Thyroid gland (tissue), 4 donors: ENCODE measurements around the gene JAG1. TPM values are rescaled to one million over a fixed set of nuclear protein-coding genes. Genes with fewer than 3 reads are reported as not detected.

Experiments
- DNase-seq, 2 donors: peaks; one replicate each; pipeline ENCODE4 v3.0.0-alpha.2; 2019
- H3K27ac ChIP-seq, 3 donors: fragments of 200-600 bp; sonication (generic); 1 replicate in 2 of 3; 2 replicates in 1 of 3; pipeline ENCODE4 v1.5.1; 2016 to 2019; ENCODE audit warnings: mild to moderate bottlenecking in 1 of 3, moderate library complexity in 1 of 3
- H3K27me3 ChIP-seq: fragments of 200-600 bp; sonication (generic); one replicate; pipeline ENCODE4 v1.5.1; 2019
- H3K36me3 ChIP-seq, 2 donors: fragments of 200-600 bp; sonication (generic); one replicate each; pipeline ENCODE4 v1.5.1; 2016 to 2019
- H3K4me1 ChIP-seq, 2 donors: fragments of 200-600 bp; sonication (generic); one replicate each; pipeline ENCODE4 v1.5.1; 2017 to 2019
- H3K4me3 ChIP-seq, 3 donors: fragments of 200-600 bp; sonication (generic); replicated peaks in 1 of 3; 1 replicate in 2 of 3; 2 replicates in 1 of 3; pipeline ENCODE4 v1.5.1; 2016; ENCODE audit warnings: mild to moderate bottlenecking in 1 of 3
- H3K9me3 ChIP-seq: fragments of 200-600 bp; sonication (generic); one replicate; pipeline ENCODE4 v1.5.1; 2017
- POLR2A ChIP-seq, 2 donors: fragments of 450-650 bp; IDR thresholded peaks; one replicate each; pipeline ENCODE4 v1.6.1; 2017; ENCODE audit warnings: antibody characterized with exemption in 2 of 2, mild to moderate bottlenecking in 2 of 2, moderate library complexity in 1 of 2
- WGBS, 2 donors: methylation state at CpG; one replicate each; pipeline ENCODE4 v1.1.5; 2017; 5-methylcytosine and 5-hydroxymethylcytosine counted together
- intact Hi-C: fragments of 100-400 bp; cut with DNase I; formaldehyde crosslinking; loops from one replicate; pipeline ENCODE4 v1.15.1; 2023
- total RNA-seq, 4 donors: library from RNA; depleted of rRNA; stranded (reverse); fragments of >200 nt; gene quantifications; one replicate each; pipeline ENCODE4 v1.2.3, GENCODE V29; 2016
- TF ChIP-seq, protein P1 (sequence below), 6 experiments: fragments of 200-600 bp in 3 of 6; fragments of 450-650 bp in 3 of 6; sonication (generic) in 3 of 6; IDR thresholded peaks; one replicate each; pipeline ENCODE4 v1.5.1; 2016 to 2019; ENCODE audit warnings: antibody characterized with exemption in 6 of 6, mild to moderate bottlenecking in 2 of 6, inconsistent platforms in 1 of 6, moderate library complexity in 1 of 6

The JAG1 gene
- total RNA-seq, 4 donors from 2014 or later = 41.2 to 67.9 (median 46.2) TPM

DNA sequence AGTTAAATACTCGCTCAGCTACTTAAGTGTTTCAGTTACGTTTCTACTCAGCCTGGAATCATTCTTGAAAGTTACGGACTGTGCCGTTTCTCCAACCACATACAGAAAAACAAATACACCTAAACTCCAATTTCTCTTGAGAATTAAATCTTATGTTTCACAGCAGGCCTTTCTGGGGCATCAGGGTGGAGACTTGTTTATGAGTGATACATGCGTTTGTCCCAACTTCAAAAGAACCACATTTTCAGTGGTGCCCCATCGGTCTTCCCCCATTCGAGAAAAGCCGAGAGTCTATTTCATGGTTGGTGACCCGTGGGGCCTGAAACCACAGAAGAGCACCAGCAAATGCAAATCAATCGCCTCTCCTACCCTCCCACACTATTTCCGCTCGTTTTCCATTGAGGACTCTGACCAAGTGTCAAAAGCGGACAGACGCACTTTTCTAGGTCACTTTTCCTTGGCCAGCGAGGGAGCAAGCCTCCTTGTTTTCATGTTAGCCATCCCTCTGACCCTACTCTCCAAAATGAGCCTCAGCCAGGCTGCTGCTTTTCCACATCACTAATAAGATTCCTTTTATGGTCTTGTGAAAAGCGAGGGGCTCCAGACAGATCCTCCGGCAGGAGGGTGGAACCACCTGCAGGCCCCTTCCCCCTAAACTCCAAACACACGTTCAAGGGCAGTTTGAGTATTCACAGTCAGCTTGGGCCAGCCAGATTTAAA lies 3.1 kb downstream of the JAG1 start:
- H3K4me3 ChIP-seq = peak overlapping the region in 1 of 3 donors; percentile 58
- intact Hi-C loops = loop anchor here (5.0 to 10.0 kb wide), 3 partner anchors 113 to 604 kb away; partner anchors contain the start of genes MKKS and SLX4IP
- WGBS, 2 donors = 37 to 65% methylated on average over 18 of the region's 18 CpGs
- TF ChIP-seq, protein P1, sequence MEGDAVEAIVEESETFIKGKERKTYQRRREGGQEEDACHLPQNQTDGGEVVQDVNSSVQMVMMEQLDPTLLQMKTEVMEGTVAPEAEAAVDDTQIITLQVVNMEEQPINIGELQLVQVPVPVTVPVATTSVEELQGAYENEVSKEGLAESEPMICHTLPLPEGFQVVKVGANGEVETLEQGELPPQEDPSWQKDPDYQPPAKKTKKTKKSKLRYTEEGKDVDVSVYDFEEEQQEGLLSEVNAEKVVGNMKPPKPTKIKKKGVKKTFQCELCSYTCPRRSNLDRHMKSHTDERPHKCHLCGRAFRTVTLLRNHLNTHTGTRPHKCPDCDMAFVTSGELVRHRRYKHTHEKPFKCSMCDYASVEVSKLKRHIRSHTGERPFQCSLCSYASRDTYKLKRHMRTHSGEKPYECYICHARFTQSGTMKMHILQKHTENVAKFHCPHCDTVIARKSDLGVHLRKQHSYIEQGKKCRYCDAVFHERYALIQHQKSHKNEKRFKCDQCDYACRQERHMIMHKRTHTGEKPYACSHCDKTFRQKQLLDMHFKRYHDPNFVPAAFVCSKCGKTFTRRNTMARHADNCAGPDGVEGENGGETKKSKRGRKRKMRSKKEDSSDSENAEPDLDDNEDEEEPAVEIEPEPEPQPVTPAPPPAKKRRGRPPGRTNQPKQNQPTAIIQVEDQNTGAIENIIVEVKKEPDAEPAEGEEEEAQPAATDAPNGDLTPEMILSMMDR (IDR thresholded peaks at IDR 0.05) = no peak
- no peak for TF ChIP-seq POLR2A (IDR thresholded peaks at IDR 0.05)
- peaks cover 56 to 63% of the 10 kb centered on the region in 2 donors for H3K4me1 ChIP-seq
- peak overlapping the region; percentile 95 to 99 (median 98) for H3K27ac ChIP-seq
- no peaks in the 10 kb centered on the region for H3K9me3 ChIP-seq
- no peaks in the 10 kb centered on the region for H3K27me3 ChIP-seq
- DNase-seq = peak in 1 of 2 donors; percentile 23
- no peaks in the 10 kb centered on the region for H3K36me3 ChIP-seq

DNA sequence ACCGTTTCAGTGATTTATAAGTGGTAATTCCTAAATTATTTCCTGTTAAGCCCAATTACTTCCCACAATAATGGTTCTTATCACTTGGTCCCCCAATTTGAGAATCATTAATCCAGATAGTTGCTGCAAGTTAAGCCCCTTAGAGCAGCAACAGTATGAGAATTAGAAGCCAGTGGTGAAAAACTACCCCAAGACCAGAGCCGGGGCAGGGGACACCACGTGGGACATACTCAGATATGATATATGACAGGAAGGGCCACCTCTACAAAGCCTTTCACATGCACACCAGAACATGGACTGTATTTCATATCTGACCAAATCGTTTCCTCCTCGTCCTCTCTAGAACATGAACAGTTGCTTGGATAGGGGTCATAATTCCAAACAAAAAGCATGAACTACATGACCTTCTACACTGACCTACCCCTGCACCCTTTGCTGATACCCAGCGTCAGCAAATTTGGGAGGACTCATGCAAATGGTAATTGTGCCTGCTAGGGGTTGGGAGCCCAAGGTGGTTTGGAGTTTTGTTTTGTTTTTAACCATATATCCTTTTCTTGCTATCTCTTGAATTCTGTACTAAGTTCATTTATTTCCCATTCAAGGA lies 3.9 kb downstream of the JAG1 start:
- 65 to 71% methylated on average over 6 of the region's 6 CpGs for WGBS, 2 donors
- peaks cover 57 to 63% of the 10 kb centered on the region in 2 donors for H3K4me1 ChIP-seq

DNA sequence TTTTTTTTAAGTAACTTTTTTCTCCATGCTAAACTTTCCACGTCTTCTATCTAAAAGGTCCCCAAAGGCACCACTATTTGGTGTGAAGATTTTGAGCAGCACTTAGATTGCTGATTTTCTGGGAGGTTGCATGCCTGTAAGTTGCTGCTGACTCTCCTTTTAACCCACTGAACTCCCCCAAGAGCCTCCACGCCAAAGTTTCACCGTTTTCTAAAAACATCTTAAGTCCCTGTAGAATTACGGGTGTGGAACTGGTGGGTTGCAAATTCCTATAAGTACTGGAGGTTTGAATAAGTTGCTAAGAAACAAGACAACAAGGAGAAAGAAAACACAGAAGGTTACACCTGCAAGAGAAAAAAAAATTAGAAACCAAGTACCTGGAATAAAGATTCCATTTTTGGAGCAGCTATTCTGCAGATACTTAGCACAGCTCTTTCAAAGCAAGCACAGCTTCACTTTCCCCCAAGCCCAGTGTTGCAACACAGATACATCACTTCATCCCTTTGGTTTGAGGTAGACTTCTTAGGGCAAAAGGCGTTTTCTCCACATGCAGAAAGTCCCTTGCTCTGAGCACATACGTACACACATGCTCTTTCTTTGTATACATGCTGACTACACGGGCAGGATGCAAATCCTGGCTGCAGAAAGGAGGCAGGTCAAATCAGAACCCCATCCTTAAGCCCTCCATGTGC lies 5.0 kb downstream of the JAG1 start:
- Histone ChIP-seq H3K9me3 (no peaks in the 10 kb centered on the region), H3K36me3 (no peaks in the 10 kb centered on the region), H3K4me1 (peaks cover 63 to 74% of the 10 kb centered on the region in 2 donors), H3K4me3 (no peak overlapping the region), H3K27me3 (no peaks in the 10 kb centered on the region), H3K27ac (peak overlapping the region; percentile 50 to 99 (median 98))
- no peak for DNase-seq
- 60 to 83% methylated on average over 7 of the region's 7 CpGs for WGBS, 2 donors
- TF ChIP-seq POLR2A (IDR thresholded peaks at IDR 0.05) = no peak
- TF ChIP-seq, protein P1 (IDR thresholded peaks at IDR 0.05) = no peak
- intact Hi-C loops = no loop called here

More for the DNA sequence above, 3.9 kb downstream of the JAG1 start:
- H3K27ac ChIP-seq = peak overlapping the region; percentile 95 to 99 (median 98)
- H3K9me3 ChIP-seq = no peaks in the 10 kb centered on the region
- H3K27me3 ChIP-seq = no peaks in the 10 kb centered on the region
- TF ChIP-seq, protein P1 (IDR thresholded peaks at IDR 0.05) = no peak
- no peak for TF ChIP-seq POLR2A (IDR thresholded peaks at IDR 0.05)
- intact Hi-C loops = loop anchor here (5.0 to 10.0 kb wide), 3 partner anchors 113 to 605 kb away; partner anchors contain the start of genes MKKS and SLX4IP
- H3K36me3 ChIP-seq = no peaks in the 10 kb centered on the region
- H3K4me3 ChIP-seq = no peak overlapping the region
- DNase-seq = no peak

DNA sequence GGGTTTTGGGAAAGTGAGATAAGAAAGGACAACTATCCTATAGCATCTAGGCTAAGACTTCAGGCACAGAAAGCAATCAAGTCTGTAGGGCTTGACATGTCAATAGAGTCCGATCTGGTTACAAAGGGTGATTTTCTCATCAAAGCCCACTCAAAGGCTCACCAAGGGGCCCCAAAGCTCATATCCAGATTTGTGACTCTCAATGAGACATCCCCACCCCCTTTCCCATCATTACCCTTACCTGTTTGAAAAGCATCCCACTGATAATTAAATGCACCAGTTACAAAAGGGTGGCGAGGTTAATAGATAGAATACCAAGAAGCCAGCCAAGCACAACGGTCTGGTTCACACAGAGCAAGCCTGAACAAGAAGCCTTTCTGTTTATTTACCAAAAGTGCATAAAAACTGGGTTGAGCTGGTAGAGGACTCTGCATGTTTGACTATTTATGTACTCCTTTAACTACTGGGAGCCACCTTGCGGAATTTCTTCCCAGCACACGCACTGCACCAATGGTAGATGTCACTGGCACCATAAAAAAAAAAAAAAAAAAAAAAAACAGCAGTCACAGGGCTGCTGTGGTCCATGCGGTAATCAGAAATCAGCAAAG lies 6.1 kb downstream of the JAG1 start:
- Histone ChIP-seq H3K27ac (peak overlapping the region; percentile 55 to 99 (median 60)), H3K9me3 (no peaks in the 10 kb centered on the region), H3K36me3 (peaks cover 0 to 3% of the 10 kb centered on the region in 2 donors), H3K27me3 (no peaks in the 10 kb centered on the region), H3K4me3 (no peak overlapping the region), H3K4me1 (peaks cover 63 to 85% of the 10 kb centered on the region in 2 donors)
- WGBS, 2 donors = 43 to 46% methylated on average over 6 of the region's 6 CpGs
- no peak for TF ChIP-seq POLR2A (IDR thresholded peaks at IDR 0.05)
- TF ChIP-seq, protein P1 (IDR thresholded peaks at IDR 0.05) = peak in 4 of 6 experiments; percentile 26 to 63 (median 39)
- DNase-seq = peak; percentile 42 to 59
- intact Hi-C loops = no loop called here
